Left ventricle myocardium inferior (tissue), 1 donor: Measurements from ENCODE around the gene CDYL. TPM values are rescaled to one million over a fixed set of nuclear protein-coding genes. Genes with fewer than 3 reads are reported as not detected.
A peak's percentile ranks its signal among the peaks of the same experiment; 100 is the strongest.

ENCODE experiments used
- DNase-seq: peaks from one replicate; pipeline ENCODE4 v3.0.0-alpha.2; 2020
- H3K27ac ChIP-seq: fragments of 200-600 bp; replicated peaks from 2 replicates; pipeline ENCODE4 v1.8.0; 2021
- H3K27me3 ChIP-seq: fragments of 200-600 bp; 2 replicates; pipeline ENCODE4 v1.8.0; 2021; ENCODE audit warnings: low read depth
- H3K36me3 ChIP-seq: fragments of 200-600 bp; 2 replicates; pipeline ENCODE4 v1.8.0; 2021
- H3K4me1 ChIP-seq: fragments of 200-600 bp; 2 replicates; pipeline ENCODE4 v1.8.0; 2021
- H3K4me3 ChIP-seq: fragments of 200-600 bp; 2 replicates; pipeline ENCODE4 v1.8.0; 2021; ENCODE audit warnings: mild to moderate bottlenecking, moderate library complexity
- H3K9me3 ChIP-seq: fragments of 200-600 bp; replicated peaks from 2 replicates; pipeline ENCODE4 v1.8.0; 2021
- intact Hi-C: fragments of 100-400 bp; cut with micrococcal nuclease; formaldehyde crosslinking; loops from one replicate; pipeline ENCODE4 v1.11.0; 2022
- long read RNA-seq: library from polyadenylated mRNA; unstranded; transcript quantifications from one replicate; pipeline ENCODE4 v2.0.0, GENCODE V29; 2021
- total RNA-seq: library from RNA; stranded (reverse); fragmentation: NEBNext Ultra II Directional; extraction: Animal tissue kit (Norgen Biotek cat#: 25700); gene quantifications from one replicate; pipeline ENCODE4 v1.2.1, GENCODE V29; 2021
- TF ChIP-seq, protein P1 (sequence below): fragments of 200-600 bp; IDR thresholded peaks from 2 replicates; pipeline ENCODE4 v1.8.0; 2021; ENCODE audit warnings: antibody characterized with exemption, mild to moderate bottlenecking, borderline replicate concordance
- donor health status: DM: no; HTN: yes; CAD: no; lungs with severe emphysema.

Gene CDYL, protein sequence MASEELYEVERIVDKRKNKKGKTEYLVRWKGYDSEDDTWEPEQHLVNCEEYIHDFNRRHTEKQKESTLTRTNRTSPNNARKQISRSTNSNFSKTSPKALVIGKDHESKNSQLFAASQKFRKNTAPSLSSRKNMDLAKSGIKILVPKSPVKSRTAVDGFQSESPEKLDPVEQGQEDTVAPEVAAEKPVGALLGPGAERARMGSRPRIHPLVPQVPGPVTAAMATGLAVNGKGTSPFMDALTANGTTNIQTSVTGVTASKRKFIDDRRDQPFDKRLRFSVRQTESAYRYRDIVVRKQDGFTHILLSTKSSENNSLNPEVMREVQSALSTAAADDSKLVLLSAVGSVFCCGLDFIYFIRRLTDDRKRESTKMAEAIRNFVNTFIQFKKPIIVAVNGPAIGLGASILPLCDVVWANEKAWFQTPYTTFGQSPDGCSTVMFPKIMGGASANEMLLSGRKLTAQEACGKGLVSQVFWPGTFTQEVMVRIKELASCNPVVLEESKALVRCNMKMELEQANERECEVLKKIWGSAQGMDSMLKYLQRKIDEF
- total RNA-seq: 27.7 TPM
- long read RNA-seq, transcript CDYL-203 (7 exons, 2,184 nt): major isoform, 45 of 59 reads
- long read RNA-seq, partial matches to known transcripts: 5 of 59 reads
- long read RNA-seq, other reads (novel, unspliced or antisense): 7 of 59 reads

DNA sequence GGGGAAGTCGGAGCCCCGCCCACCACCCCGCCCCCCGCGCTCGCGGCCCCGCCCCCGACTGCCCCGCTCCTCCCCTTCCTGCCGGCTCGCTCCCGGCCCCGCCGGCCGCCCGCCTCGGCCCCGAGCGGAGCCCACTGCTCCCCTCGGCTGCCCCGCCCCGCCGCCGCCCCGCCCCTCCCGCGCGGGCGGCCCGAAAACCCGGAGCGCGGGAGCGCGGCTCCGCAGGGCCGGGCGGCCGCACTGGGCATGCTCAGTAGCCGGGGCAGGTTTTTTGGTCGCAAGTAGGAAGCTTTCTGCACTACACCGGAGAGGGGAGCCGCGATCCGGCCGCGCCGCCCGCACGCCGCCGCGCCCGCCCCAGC, at the start of gene CDYL:
CDYL (plus strand) TSS at position 274 of the 362 bp plus-strand sequence. CDS start 380 bp downstream, outside the sequence.
- no peaks in the 10 kb centered on the region for H3K9me3 ChIP-seq
- intact Hi-C loops: no loop called here

DNA sequence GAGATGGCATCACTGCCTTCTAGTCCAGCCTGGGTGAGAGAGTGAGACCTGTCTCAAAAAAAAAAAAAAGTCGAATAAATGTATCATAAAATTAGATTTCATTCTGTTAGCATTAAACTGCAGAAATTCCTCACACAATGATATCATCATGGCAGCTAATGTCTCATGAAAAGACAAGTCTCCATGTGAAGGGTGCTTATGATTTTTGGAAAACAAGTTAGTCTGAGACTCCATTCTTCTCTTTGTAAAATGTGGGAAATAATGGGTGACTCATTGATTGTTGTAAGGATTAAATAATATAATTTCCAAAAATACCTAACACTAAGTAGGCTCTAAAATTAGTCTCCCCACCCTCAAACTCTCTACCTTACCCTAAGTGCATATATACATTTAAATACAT, 49.6 kb upstream of the CDYL start:
- Histone ChIP-seq H3K9me3 (no peaks in the 10 kb centered on the region), H3K4me3 (no peak overlapping the region), H3K27ac (no peak overlapping the region), H3K27me3 (peaks cover 18% of the 10 kb centered on the region), H3K36me3 (no peaks in the 10 kb centered on the region), H3K4me1 (no peaks in the 10 kb centered on the region)
- TF ChIP-seq, protein P1, sequence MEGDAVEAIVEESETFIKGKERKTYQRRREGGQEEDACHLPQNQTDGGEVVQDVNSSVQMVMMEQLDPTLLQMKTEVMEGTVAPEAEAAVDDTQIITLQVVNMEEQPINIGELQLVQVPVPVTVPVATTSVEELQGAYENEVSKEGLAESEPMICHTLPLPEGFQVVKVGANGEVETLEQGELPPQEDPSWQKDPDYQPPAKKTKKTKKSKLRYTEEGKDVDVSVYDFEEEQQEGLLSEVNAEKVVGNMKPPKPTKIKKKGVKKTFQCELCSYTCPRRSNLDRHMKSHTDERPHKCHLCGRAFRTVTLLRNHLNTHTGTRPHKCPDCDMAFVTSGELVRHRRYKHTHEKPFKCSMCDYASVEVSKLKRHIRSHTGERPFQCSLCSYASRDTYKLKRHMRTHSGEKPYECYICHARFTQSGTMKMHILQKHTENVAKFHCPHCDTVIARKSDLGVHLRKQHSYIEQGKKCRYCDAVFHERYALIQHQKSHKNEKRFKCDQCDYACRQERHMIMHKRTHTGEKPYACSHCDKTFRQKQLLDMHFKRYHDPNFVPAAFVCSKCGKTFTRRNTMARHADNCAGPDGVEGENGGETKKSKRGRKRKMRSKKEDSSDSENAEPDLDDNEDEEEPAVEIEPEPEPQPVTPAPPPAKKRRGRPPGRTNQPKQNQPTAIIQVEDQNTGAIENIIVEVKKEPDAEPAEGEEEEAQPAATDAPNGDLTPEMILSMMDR: no peak
- no peak for DNase-seq
- intact Hi-C loops: no loop called here

More for the DNA sequence above, at the start of gene CDYL:
- H3K4me3 ChIP-seq: peak within 1 kb of the TSS; percentile 80
- TF ChIP-seq, protein P1: no peak
- H3K36me3 ChIP-seq: no peaks in the 10 kb centered on the region
- H3K4me1 ChIP-seq: peaks cover 36% of the 10 kb centered on the region
- peak within 1 kb of the TSS; percentile 88 for H3K27ac ChIP-seq
- peak; percentile 89 for DNase-seq
- H3K27me3 ChIP-seq: no peaks in the 10 kb centered on the region

DNA sequence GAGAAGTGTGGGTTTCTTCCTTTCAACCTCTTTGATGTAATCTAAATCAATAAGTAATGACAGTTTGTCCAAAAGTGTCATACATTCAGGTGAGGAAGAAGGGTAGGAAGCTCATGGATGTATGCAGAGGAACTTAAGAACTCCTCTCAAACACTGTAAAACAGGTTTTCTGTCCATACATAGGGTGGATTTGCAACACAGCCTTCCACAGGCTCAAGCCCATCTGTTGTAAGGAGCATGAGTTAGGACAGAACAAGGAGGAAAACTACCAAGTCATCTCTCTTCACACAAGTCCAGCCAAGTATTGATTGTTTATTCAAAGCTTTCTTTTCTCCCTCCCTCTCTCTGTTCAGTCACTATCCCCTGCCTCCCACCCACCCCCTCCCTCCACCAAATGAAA, 49.0 kb upstream of the CDYL start:
- Histone ChIP-seq H3K4me3 (no peak overlapping the region), H3K27ac (no peak overlapping the region), H3K36me3 (no peaks in the 10 kb centered on the region), H3K9me3 (no peaks in the 10 kb centered on the region), H3K4me1 (no peaks in the 10 kb centered on the region), H3K27me3 (peaks cover 19% of the 10 kb centered on the region)
- intact Hi-C loops: no loop called here
- TF ChIP-seq, protein P1: no peak
- no peak for DNase-seq

GRCh38 chr6:4727671-4728435, 48.4 kb upstream of the CDYL start:
- H3K4me3 ChIP-seq: no peak overlapping the region
- no peaks in the 10 kb centered on the region for H3K9me3 ChIP-seq
- intact Hi-C loops: no loop called here
- no peak for DNase-seq
- H3K36me3 ChIP-seq: no peaks in the 10 kb centered on the region
- H3K27me3 ChIP-seq: peaks cover 21% of the 10 kb centered on the region
- TF ChIP-seq, protein P1: no peak
- H3K4me1 ChIP-seq: peaks cover 3% of the 10 kb centered on the region
- H3K27ac ChIP-seq: no peak overlapping the region

DNA sequence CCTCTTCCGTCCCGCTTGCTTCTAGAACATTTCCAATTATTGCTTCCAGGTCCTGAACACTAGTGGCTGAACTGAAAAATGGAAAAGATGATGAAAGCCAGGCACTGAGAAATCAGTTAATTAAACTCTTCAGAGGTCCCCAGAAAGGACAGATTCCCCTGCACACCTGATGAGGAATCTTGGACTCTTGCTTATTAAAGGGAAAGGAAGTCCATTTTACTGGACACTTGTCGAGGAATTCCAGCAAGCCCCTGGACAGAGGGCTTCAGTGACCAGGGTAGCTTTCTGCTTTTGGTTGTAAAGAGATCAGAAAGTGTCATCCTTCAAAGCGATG, 47.8 kb upstream of the CDYL start:
- peaks cover 21% of the 10 kb centered on the region for H3K27me3 ChIP-seq
- intact Hi-C loops: no loop called here
- TF ChIP-seq, protein P1: no peak
- H3K9me3 ChIP-seq: no peaks in the 10 kb centered on the region
- peaks cover 6% of the 10 kb centered on the region for H3K4me1 ChIP-seq
- no peak for DNase-seq
- H3K36me3 ChIP-seq: no peaks in the 10 kb centered on the region
- H3K4me3 ChIP-seq: no peak overlapping the region
- H3K27ac ChIP-seq: no peak overlapping the region
